AG09319 (cell line): ENCODE results near the gene SLC25A38.

Experiments
- DNase-seq: peaks from one replicate; pipeline ENCODE4 v3.0.0-alpha.2; 2010; ENCODE audit warnings: low read depth; ENCODE audit errors: extremely low read depth
- CTCF ChIP-seq: IDR thresholded peaks from 2 replicates; pipeline ENCODE4 v1.5.1; 2011; ENCODE audit warnings: low read depth, mild to moderate bottlenecking, inconsistent platforms, low read length, moderate library complexity

Gene SLC25A38

GRCh38 chr3:39401983-39402382 lies 18.8 kb downstream of the SLC25A38 start:
- no peak for DNase-seq
- TF ChIP-seq CTCF: no peak

GRCh38 chr3:39404943-39405686 lies 21.9 kb downstream of the SLC25A38 start:
- no peak for TF ChIP-seq CTCF
- no peak for DNase-seq

GRCh38 chr3:39405687-39406367 lies 22.7 kb downstream of the SLC25A38 start:
- no peak for TF ChIP-seq CTCF
- DNase-seq: no peak

- DNase-seq: peak; percentile 89
- peak; percentile 17; the same call in 1 of the 2 replicates for TF ChIP-seq CTCF
These were observed 23.4 kb downstream of the SLC25A38 start, which contains the start of gene RPSA for GRCh38 chr3:39406368-39407258. RPSA (plus strand) TSS chr3:39406720; CDS start chr3:39407654, 934 bp downstream.

- no peak for TF ChIP-seq CTCF
- DNase-seq: no peak
These were observed 24.1 kb downstream of the SLC25A38 start for GRCh38 chr3:39407259-39407629.

GRCh38 chr3:39407773-39408492 lies 24.8 kb downstream of the SLC25A38 start:
- no peak for TF ChIP-seq CTCF
- no peak for DNase-seq
